T-helper 1 cell treated with Interleukin-12 subunit alpha and Interleukin-12 subunit beta and Interleukin-4 antibody, amounts not matched to agents 30 ng/mL and 1 ng/mL, for 36 hours (primary cell): Measurements from ENCODE around the gene CAPS. TPM values are rescaled to one million over a fixed set of nuclear protein-coding genes. Genes with fewer than 3 reads are reported as not detected.
"Not testable (repeated sequence)": the region's sequence is repeated elsewhere in the genome, so short reads cannot be mapped to it uniquely, and the experiment has no call there.

Source experiments
- intact Hi-C: fragments of 100-400 bp; cut with micrococcal nuclease; formaldehyde crosslinking; loops from one replicate; pipeline ENCODE4 v1.15.1; 2024
- total RNA-seq: library from RNA; stranded (reverse); gene quantifications from 2 replicates; pipeline ENCODE4 v1.2.3, GENCODE V29; 2022

CAPS gene
- total RNA-seq = 13.0 and 15.5 TPM in 2 replicates

- intact Hi-C loops = no loop called here
These were observed at the start of gene CAPS for GRCh38 chr19:5913739-5914357. Gene CAPS (plus strand): TSS chr19:5914254. CDS start chr19:5914407, 153 bp downstream.

- intact Hi-C loops = no loop called here
These were observed 49.1 kb upstream of the CAPS start for GRCh38 chr19:5864725-5865486.

DNA sequence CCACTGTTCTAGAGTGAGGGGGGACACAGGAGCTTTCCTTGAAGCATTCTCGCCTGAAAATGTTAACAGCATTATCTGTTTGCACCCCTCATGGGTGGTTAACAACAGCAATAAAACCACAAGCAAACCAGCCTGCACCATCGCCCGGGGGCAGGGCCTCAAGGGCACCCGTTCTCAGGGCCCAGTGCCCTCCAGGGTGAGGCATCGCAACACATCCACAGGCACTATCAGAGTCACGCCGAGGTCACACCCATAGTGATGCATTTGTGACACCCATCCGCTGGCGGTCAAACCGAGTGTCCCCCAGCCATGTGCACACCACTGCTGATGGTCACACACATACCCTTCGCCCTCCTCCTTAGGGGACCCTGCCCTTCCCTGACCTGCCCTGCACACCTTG lies 48.3 kb upstream of the CAPS start:
- intact Hi-C loops = no loop called here

- intact Hi-C loops = no loop called here
These were observed 46.6 kb upstream of the CAPS start for GRCh38 chr19:5867201-5868136.

DNA sequence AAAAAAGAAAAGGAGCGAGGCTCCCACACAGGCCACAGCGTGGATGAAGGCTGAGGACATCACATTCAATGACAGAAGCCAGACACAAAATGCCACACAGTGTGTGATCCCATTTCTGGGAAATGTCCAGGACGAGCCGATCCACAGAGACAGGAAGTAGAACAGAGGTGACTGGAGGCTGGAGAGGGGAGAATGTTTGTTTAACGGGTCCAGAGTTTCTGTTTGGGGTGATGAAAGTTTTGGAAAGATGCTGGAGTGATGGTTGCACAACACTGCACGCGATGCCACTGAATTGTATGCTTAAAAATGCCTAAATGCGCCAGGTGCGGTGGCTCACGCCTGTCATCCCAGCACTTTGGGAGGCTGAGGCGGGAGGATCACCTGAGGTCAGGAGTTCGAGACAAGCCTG lies 43.1 kb upstream of the CAPS start:
- intact Hi-C loops = no loop called here

DNA sequence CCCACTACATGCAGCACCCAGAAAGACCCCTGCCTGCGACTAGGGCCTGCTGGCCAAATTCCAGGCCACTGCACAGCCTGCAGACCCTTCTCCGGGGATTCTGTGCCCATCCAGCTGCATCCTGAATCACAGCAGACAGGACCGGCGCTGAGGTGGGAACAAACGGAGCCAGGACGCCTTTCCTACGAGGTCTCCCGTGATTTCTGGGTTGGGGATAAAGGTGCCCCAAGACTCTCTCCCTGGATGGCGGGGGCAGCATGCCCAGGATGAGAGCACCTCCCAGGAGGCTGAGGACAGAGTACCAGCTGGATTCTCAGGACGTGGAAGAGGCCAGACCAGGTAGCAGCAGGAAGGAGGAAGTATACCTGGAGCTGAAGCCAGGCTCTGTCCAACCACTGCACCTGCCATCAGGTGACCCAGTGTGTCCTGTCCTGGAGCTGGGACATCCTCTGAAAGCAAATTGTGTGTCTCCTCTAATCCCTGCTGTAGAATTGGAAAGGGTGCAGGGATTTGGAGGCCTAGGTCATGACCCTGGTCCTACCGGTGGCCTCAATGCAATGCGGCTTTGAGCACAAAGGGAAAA lies 40.3 kb upstream of the CAPS start:
- intact Hi-C loops = no loop called here

- intact Hi-C loops = not testable (repeated sequence)
These were observed 39.6 kb upstream of the CAPS start for GRCh38 chr19:5874496-5874895.

GRCh38 chr19:5877427-5877826 lies 36.6 kb upstream of the CAPS start:
- intact Hi-C loops = no loop called here

DNA sequence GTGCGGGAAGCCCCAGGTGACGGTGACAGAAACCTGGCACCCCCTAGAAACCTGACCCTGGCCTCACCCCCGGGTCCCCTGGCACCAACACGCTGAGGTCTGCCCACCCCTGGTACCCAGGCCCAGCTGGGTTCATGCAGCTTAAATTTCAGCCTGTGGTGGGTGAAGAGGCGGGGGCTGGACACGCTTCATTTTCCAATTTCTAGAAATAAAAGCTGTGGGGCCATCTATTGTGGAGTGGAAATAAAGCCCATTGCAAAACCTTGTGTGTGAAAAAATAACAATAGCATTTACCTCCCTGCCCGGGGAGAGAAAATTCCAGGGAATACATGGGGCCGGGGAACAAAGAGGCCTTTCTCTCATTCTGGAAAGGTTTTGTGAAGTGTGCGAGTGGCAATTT lies 36.2 kb upstream of the CAPS start:
- intact Hi-C loops = no loop called here

GRCh38 chr19:5880196-5880595 lies 33.9 kb upstream of the CAPS start:
- intact Hi-C loops = no loop called here

DNA sequence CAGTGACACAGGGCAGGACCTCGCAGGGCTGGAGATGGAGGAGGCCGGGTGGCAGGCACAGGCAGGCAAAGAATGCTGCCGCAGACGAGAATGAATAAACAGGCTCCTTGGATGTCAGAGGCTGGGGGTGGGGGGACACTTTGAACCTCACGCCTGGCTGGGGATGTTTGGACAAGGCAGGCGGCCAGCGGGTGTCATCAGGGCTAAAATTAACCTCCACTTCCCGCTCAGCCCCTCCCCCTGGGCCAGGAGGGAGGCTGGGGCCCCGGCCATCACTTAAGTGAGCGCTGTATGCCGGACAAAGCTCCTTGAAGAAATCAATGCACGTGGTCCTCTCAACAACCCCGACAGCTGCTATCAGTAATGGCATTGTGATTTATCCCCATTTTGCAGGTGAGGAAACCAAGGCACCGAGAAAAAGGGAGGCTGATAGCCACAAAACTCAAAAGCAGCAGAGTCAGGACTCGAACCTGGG lies 33.4 kb upstream of the CAPS start:
- intact Hi-C loops = no loop called here

DNA sequence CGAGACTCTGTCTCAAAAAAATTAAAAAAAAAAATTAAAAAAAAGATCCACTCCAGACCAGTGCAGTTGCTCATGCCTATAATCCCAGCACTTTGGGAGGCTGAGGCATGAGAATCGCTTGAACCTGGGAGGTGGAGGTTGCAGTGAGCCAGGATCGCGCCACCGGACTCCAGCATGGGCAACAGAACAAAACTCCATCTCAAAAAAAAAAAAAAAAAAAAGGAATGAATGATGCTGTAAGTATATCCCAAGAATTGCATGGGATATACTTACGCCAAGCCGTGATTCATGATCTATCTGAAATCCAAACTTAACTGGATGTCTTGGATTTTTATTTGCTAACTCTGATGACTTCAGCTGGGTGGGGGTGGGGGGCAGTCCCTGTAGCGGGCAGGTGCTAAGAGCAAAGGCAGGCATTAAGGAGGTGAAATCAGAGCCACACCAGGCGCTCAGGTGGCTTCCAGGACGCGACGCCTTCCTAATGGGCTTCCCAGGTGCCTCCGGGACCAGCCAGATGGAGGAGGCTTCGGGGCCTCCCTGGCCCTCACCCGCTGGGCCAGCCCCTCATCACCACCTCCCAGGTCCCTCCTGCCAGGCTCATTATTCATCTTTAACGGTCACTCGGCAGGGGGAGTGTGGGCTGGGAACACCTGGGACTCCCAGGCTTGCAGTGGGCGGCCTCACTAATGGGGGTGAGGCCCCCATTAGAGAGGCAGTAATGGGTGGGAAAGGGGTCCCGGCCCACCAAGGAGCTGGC lies 32.3 kb upstream of the CAPS start:
- intact Hi-C loops = no loop called here

DNA sequence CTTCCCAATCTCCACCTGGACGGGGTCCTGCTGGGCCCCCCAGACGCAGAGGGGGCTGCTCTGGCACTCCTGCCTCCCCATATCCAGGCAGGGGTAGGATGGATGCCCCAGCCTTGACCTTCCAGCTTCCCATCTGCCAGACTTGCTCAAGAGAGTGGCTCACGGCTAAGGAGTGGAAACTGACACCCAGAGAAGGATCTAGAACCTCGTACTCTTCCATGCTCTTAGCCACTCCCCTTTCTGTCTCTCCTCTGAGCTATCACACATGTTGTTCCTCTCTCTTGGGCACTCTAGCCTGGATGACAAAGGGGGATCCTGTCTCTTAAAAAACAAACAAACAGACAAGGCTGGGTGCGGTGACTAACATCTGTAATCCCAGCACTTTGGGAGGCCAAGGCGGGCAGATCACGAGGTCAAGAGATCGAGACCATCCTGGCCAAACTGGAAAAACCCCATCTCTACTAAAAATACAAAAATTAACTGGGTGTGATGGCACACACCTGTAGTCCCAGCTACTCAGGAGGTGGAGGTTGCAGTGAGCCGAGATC lies 31.6 kb upstream of the CAPS start:
- intact Hi-C loops = no loop called here

GRCh38 chr19:5883157-5883873 lies 30.7 kb upstream of the CAPS start:
- intact Hi-C loops = not testable (repeated sequence)

DNA sequence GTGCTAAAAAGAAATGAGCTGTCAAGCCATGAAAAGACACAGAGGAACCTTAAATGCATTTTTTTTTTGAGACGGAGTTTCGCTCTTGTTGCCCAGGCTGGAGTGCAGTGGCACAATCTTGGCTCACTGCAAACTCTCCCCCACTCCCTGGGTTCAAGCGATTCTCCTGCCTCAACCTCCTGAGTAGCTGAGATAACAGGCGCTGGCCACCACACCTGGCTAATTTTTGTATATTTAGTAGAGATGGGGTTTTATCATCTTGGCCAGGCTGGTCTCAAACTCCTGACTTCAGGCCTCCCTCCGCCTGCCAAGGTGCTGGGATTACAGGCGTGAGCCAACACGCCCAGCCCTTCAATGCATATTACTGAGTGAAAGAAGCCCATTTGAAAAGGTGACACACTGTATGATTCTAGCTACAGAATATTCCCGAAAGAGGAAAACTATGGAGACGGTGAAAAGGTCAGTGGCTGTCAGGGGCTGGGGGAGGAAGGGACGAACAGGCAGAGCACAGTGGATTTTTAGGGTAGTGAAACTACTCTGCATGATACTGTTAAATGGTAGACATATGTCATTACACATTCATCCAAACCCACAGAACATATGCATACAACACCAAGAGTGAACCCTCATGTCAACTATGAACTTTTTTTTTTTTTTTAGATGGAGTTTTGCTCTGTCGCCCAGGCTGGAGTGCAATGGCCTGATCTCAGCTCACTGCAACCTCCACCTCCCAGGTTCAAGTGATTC lies 29.8 kb upstream of the CAPS start:
- intact Hi-C loops = not testable (repeated sequence)

GRCh38 chr19:5889288-5889971 lies 24.6 kb upstream of the CAPS start:
- intact Hi-C loops = no loop called here

GRCh38 chr19:5890099-5890498 lies 24.0 kb upstream of the CAPS start:
- intact Hi-C loops = no loop called here

DNA sequence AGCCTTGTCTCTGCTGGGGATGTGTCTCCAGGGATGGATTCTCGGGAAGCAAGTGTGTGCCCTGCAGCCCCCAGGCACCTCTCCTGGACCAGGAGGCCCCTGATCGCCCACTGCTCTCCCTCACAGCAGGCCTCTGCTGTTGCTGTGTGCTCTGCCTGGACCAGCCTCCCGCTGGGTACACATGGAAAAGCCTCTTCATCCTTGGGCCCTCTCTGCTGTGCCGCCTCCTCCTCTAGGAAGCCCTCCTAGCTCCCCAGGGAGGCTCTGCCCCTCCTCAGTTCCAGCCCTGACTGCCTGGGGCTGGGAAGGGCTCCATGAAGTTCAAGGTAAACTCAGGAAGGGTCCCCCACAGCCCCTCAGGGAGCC lies 22.5 kb upstream of the CAPS start:
- intact Hi-C loops = no loop called here
